DOHH2 (cell line): ENCODE data around the gene MDM4.

Experiments
- H3F3A ChIP-seq: fragments of 200-600 bp; sonication (generic), shearing (Covaris generic); 2 replicates; pipeline ENCODE4 v1.6.0; 2016; ENCODE audit warnings: antibody characterized with exemption, mild to moderate bottlenecking; ENCODE audit not compliant: control insufficient read depth, insufficient read depth
- H3K27ac ChIP-seq: fragments of 200-600 bp; sonication (generic); 2 replicates; pipeline ENCODE4 v1.5.1; 2014; ENCODE audit warnings: low read depth, mild to moderate bottlenecking, low read length, moderate library complexity
- H3K27me3 ChIP-seq: fragments of 200-600 bp; sonication (generic); 2 replicates; pipeline ENCODE4 v1.6.1; 2014; ENCODE audit warnings: mild to moderate bottlenecking, low read length, mixed read lengths; ENCODE audit not compliant: control insufficient read depth
- H3K36me3 ChIP-seq: fragments of 200-600 bp; sonication (generic); 2 replicates; pipeline ENCODE4 v1.6.1; 2014; ENCODE audit warnings: mild to moderate bottlenecking, low read length, moderate library complexity, mixed read lengths; ENCODE audit not compliant: control insufficient read depth
- H3K4me1 ChIP-seq: fragments of 200-600 bp; sonication (generic); 2 replicates; pipeline ENCODE4 v1.6.1; 2014; ENCODE audit warnings: mild to moderate bottlenecking, low read length, mixed read lengths; ENCODE audit not compliant: control insufficient read depth
- H3K4me2 ChIP-seq: fragments of 200-600 bp; sonication (generic); 2 replicates; pipeline ENCODE4 v1.6.0; 2014; ENCODE audit warnings: mild to moderate bottlenecking, low read length, moderate library complexity
- H3K4me3 ChIP-seq: fragments of 200-600 bp; sonication (generic); 2 replicates; pipeline ENCODE4 v1.5.1; 2014; ENCODE audit warnings: mild to moderate bottlenecking, low read length, mixed read lengths
- H3K79me2 ChIP-seq: fragments of 200-600 bp; sonication (generic); 2 replicates; pipeline ENCODE4 v1.6.1; 2014; ENCODE audit warnings: mild to moderate bottlenecking, low read length, mixed read lengths; ENCODE audit not compliant: control insufficient read depth
- H3K9me2 ChIP-seq: fragments of 200-600 bp; sonication (generic); replicated peaks from 2 replicates; pipeline ENCODE4 v1.6.1; 2014; ENCODE audit warnings: mild to moderate bottlenecking, low read length, mixed read lengths; ENCODE audit not compliant: control insufficient read depth
- H3K9me3 ChIP-seq: fragments of 200-600 bp; sonication (generic); 2 replicates; pipeline ENCODE4 v1.6.1; 2014; ENCODE audit warnings: antibody characterized with exemption, low read length, mixed read lengths; ENCODE audit not compliant: control insufficient read depth, insufficient read depth
- H4K20me1 ChIP-seq: fragments of 200-600 bp; sonication (generic); 2 replicates; pipeline ENCODE4 v1.6.0; 2014; ENCODE audit warnings: low read depth, mild to moderate bottlenecking, antibody characterized with exemption, low read length, moderate library complexity; ENCODE audit not compliant: control insufficient read depth, insufficient read depth
- EZH2phosphoT487 ChIP-seq: fragments of 200-600 bp; sonication (generic); IDR thresholded peaks from 2 replicates; pipeline ENCODE4 v1.6.1; 2017; ENCODE audit warnings: borderline replicate concordance, mild to moderate bottlenecking, antibody characterized with exemption, low read length, moderate library complexity, mixed read lengths
- TF ChIP-seq, protein P1 (sequence below): fragments of 200-600 bp; sonication (generic); IDR thresholded peaks from one replicate; pipeline ENCODE4 v1.5.1; 2014; ENCODE audit warnings: antibody characterized with exemption, mild to moderate bottlenecking, low read depth, low read length; ENCODE audit not compliant: poor library complexity, severe bottlenecking

MDM4 gene

DNA sequence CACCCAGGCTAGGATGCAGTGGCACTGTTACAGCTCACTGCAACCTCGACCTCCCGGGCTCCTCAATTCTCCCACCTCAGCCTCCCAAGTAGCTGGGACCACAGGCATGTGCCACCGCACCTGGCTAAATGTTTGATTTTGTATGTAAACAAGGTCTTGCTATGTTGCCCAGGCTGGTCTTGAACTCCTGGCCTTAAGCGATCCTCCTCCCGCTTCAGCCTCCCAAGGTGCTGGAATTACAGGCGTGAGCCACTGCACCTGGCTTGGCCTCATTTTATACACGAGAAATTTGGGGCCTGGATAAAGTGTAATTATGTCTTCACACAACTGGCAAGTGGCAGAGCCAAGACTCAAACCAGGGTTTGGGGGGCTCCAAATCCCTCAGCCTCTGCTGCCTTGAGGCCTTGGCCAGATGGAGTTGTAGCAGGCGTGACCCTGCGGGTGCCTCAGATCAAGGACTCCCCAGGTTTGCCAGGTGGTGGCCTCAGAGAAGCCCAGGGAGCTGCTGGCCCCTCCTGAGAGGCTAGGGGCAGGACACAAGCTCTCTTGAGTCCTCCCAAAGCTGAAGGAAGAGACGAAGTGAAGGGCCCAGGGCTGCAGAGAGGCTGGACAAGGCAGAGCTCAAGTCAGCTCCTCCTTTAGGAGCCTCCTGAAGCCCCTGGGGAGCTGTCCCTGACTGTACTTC, 61.7 kb downstream of the MDM4 start:
- peak overlapping the region; percentile 17; the same call in 1 of the 2 replicates for H3K4me2 ChIP-seq
- no peaks in the 10 kb centered on the region for H3K27me3 ChIP-seq
- H3K4me1 ChIP-seq = peaks cover 43% of the 10 kb centered on the region

DNA sequence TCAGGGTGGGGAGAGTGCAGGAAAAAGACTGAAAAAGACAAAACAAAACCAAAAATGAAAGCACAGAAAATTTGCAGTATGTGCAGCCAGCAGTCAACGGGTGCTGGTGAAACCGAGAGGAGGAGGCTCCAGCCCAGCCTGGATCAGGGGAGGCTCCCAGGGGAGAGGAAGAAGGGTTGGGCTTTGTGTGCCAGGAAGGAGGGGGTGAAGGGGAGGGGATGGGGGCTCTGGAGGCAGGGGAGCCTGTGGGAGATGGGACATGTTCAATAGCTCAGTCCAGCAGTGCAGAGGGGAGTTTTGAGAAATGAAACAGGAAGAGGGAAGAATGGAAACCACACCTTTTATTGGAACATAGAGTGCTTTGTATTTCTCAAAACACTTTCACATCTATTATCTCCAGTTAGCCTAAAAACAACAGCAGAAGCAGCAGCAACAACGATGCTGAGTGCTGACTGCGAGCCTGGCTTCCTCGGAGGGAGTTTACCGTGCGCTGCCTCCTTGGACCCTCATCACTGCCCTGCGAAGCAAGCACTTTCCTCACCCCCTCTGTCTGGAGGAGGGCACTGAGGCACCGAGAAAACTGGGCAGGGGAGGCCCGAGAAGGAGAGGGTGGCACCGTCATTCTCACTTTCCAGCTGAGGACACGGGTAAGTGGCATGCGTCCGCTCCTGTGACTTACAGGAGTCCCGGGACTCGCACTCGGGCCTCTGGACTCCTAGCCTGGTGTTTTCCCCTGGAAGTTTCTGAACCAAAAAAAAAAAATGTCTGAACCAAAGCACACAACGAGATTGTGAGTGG, 62.9 kb downstream of the MDM4 start:
- Histone ChIP-seq H3K4me3 (peak overlapping the region; percentile 65), H4K20me1 (0 out of 2 replicates have a peak, but pooled peaks cover 3% of the 10 kb centered on the region), H3K36me3 (no peaks in the 10 kb centered on the region; the same call in 1 of the 2 replicates), H3K4me1 (peaks cover 35% of the 10 kb centered on the region), H3K27me3 (no peaks in the 10 kb centered on the region), H3K9me3 (no peaks in the 10 kb centered on the region), H3K27ac (peak overlapping the region; percentile 54), H3K4me2 (peak overlapping the region; percentile 87), H3K79me2 (no peaks in the 10 kb centered on the region), H3F3A (no peaks in the 10 kb centered on the region), H3K9me2 (no peaks in the 10 kb centered on the region)
- TF ChIP-seq, protein P1, sequence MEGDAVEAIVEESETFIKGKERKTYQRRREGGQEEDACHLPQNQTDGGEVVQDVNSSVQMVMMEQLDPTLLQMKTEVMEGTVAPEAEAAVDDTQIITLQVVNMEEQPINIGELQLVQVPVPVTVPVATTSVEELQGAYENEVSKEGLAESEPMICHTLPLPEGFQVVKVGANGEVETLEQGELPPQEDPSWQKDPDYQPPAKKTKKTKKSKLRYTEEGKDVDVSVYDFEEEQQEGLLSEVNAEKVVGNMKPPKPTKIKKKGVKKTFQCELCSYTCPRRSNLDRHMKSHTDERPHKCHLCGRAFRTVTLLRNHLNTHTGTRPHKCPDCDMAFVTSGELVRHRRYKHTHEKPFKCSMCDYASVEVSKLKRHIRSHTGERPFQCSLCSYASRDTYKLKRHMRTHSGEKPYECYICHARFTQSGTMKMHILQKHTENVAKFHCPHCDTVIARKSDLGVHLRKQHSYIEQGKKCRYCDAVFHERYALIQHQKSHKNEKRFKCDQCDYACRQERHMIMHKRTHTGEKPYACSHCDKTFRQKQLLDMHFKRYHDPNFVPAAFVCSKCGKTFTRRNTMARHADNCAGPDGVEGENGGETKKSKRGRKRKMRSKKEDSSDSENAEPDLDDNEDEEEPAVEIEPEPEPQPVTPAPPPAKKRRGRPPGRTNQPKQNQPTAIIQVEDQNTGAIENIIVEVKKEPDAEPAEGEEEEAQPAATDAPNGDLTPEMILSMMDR = no peak
- no peak for TF ChIP-seq EZH2phosphoT487

More for the DNA sequence above, 61.7 kb downstream of the MDM4 start:
- TF ChIP-seq, protein P1 = no peak
- TF ChIP-seq EZH2phosphoT487 = no peak
- H3K79me2 ChIP-seq = no peaks in the 10 kb centered on the region
- H3K4me3 ChIP-seq = no peak overlapping the region
- H3K36me3 ChIP-seq = peaks cover 6% of the 10 kb centered on the region; the same call in 1 of the 2 replicates
- no peaks in the 10 kb centered on the region for H3K9me2 ChIP-seq
- no peak overlapping the region for H3K27ac ChIP-seq
- H3F3A ChIP-seq = no peaks in the 10 kb centered on the region
- H3K9me3 ChIP-seq = no peaks in the 10 kb centered on the region
- 0 out of 2 replicates have a peak, but pooled peaks cover 3% of the 10 kb centered on the region for H4K20me1 ChIP-seq

DNA sequence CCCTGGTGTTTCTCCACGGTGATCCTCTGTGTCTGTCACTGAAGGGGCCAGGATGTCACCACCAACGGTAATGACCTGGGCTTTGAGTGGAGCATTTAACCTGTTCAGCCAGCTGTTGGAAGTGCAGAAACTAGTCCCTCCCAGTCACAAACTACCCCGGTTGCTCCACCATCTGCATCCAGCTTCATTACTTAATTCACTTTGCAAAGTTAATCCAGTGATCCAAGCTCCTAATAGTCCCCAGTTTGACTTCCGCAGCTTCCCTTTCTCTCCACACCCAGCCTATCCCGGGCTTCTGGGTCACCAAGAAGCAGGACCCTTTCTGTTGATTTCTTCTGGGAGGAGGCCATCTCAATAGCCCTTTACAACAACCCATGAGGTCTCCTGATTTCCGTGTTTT, 63.5 kb downstream of the MDM4 start:
- no peaks in the 10 kb centered on the region for H3K79me2 ChIP-seq
- H3K9me3 ChIP-seq = no peaks in the 10 kb centered on the region
- H3K4me2 ChIP-seq = peak overlapping the region; percentile 87
- no peak overlapping the region for H3K27ac ChIP-seq
- H3K36me3 ChIP-seq = no peaks in the 10 kb centered on the region; the same call in 1 of the 2 replicates
- TF ChIP-seq EZH2phosphoT487 = no peak
- TF ChIP-seq, protein P1 = no peak
- no peaks in the 10 kb centered on the region for H3K9me2 ChIP-seq
- H3F3A ChIP-seq = no peaks in the 10 kb centered on the region
- peak overlapping the region; percentile 65 for H3K4me3 ChIP-seq
- peaks cover 35% of the 10 kb centered on the region for H3K4me1 ChIP-seq
- H3K27me3 ChIP-seq = no peaks in the 10 kb centered on the region
- H4K20me1 ChIP-seq = 0 out of 2 replicates have a peak, but pooled peaks cover 3% of the 10 kb centered on the region
